Heart right ventricle (tissue), 16 donors: ENCODE results near the gene RSKR. TPM values are rescaled to one million over a fixed set of nuclear protein-coding genes. Genes with fewer than 3 reads are reported as not detected.
A peak's percentile ranks its signal among the peaks of the same experiment; 100 is the strongest.

Experiments
- ATAC-seq, 8 donors: fragments of 200-7000 bp; cut with Tn5 transposase; one replicate each; pipeline ENCODE4 v1.9.1; 2020; ENCODE audit warnings: mild to moderate bottlenecking in 8 of 8, moderate library complexity in 8 of 8, moderate number of reproducible peaks in 1 of 8
- DNase-seq, 2 donors: peaks; one replicate each; pipeline ENCODE4 v3.0.0-alpha.2; 2020
- H3K27ac ChIP-seq, 10 donors: fragments of 200-600 bp; sonication (generic) in 2 of 10; one replicate each; pipeline versions ENCODE4 v1.5.0 to v1.8.0; 2020 to 2022; ENCODE audit warnings: mild to moderate bottlenecking in 3 of 10
- H3K27me3 ChIP-seq, 7 donors: fragments of 200-600 bp; one replicate each; pipeline ENCODE4 v1.8.0; 2021 to 2022; ENCODE audit warnings: mild to moderate bottlenecking in 2 of 7
- H3K36me3 ChIP-seq, 9 donors: fragments of 200-600 bp; sonication (generic) in 1 of 9; one replicate each; pipeline versions ENCODE4 v1.5.0 to v1.8.0; 2020 to 2022; ENCODE audit warnings: mild to moderate bottlenecking in 2 of 9
- H3K4me1 ChIP-seq, 9 donors: fragments of 200-600 bp; sonication (generic) in 1 of 9; one replicate each; pipeline versions ENCODE4 v1.5.0 to v1.8.0; 2020 to 2022; ENCODE audit warnings: mild to moderate bottlenecking in 4 of 9
- H3K4me3 ChIP-seq, 10 donors: fragments of 200-600 bp; sonication (generic) in 2 of 10; one replicate each; pipeline versions ENCODE4 v1.5.0 to v1.8.0; 2020 to 2022; ENCODE audit warnings: mild to moderate bottlenecking in 7 of 10, moderate library complexity in 2 of 10
- H3K9me3 ChIP-seq, 11 donors: fragments of 200-600 bp in 10 of 11; sonication (generic) in 2 of 11; one replicate each; pipeline versions ENCODE4 v1.5.0 to v1.8.0; 2013 to 2022; ENCODE audit warnings: mild to moderate bottlenecking in 2 of 11, control low read depth in 1 of 11, moderate library complexity in 1 of 11
- CTCF ChIP-seq, 9 donors: fragments of 200-600 bp; sonication (generic) in 2 of 9; IDR thresholded peaks; one replicate each; pipeline versions ENCODE4 v1.5.0 to v1.8.0; 2021 to 2022; ENCODE audit warnings: antibody characterized with exemption in 9 of 9, mild to moderate bottlenecking in 5 of 9, moderate library complexity in 1 of 9
- WGBS, 2 donors: extraction: QIAGEN DNeasy Blood & Tissue Kit; methylation state at CpG; one replicate each; pipeline ENCODE4 v1.1.7; 2013; ENCODE audit warnings: inconsistent platforms in 1 of 2; 5-methylcytosine and 5-hydroxymethylcytosine counted together
- intact Hi-C, 10 donors: fragments of 100-400 bp; cut with DNase I; formaldehyde crosslinking; loops; one replicate each; pipeline versions ENCODE4 v1.11.1 to v1.14.2; 2022
- polyA plus RNA-seq, 2 donors: library from polyadenylated mRNA; stranded (reverse); fragments of 200-250 nt; gene quantifications; one replicate each; pipeline ENCODE4 v1.2.3, GENCODE V29; 2013
- total RNA-seq, 10 donors: library from RNA; stranded (reverse); fragmentation: NEBNext Ultra II Directional in 3 of 10; extraction: Animal tissue kit (Norgen Biotek cat#: 25700) in 3 of 10; gene quantifications; one replicate each; pipeline versions ENCODE4 v1.2.1 to v1.2.4, GENCODE V29; 2021 to 2023
- donor health status: Arrhythmogenic right ventricular cardiomyopathy.
- donor health status: ischemic (EF 13 %, LVEDD 7.1; RV severe dilation, severe dysfunction).
- donor health status: healthy with polysubstance abuse.
- donor health status: DM: no; HTN: yes; CAD: no.
- donor health status: DM: no; HTN: no; CAD: no.
- donor health status: ischemic (EF 25% LVEDD 6.9; RV normal size, moderate dysfunction).
- donor health status: ischemic (EF 25% LVEDD 5.7; RV mildly dilated, moderate dysfunction).
- donor health status: healthy.
- donor health status: DM: yes; HTN: yes; CAD: no.
- donor health status: Ischemic cardiomyopathy.
- donor health status: ischemic (EF 35%, LVEDD 5.7; RV mildly dilated, moderate dysfunction).
- donor health status: nonischemic (EF 11% LVEDD 7.7; RV severe dilation, severe dysfunction).
- donor health status: DM: yes; HTN: yes; CAD: no.
- donor health status: PGD.
- donor health status: ischemic (EF 29% LVEDD 5.4; RV normal size, mild dysfunction).
- donor health status: nonischemic (EF 23%, LVEDD 6.1; RV moderate dilation, normal function).

The RSKR gene
- total and polyA plus RNA-seq, 12 donors = 2.1 to 8.7 (median 4.1) TPM

- Histone ChIP-seq H3K36me3 (peaks cover 11 to 100% (median 98%) of the 10 kb centered on the region in 9 donors), H3K9me3 (no peaks in the 10 kb centered on the region), H3K27me3 (no peaks in the 10 kb centered on the region), H3K27ac (no peak overlapping the region), H3K4me3 (no peak overlapping the region), H3K4me1 (no peaks in the 10 kb centered on the region)
- DNase-seq (no peak), ATAC-seq (no peak)
- no peak for TF ChIP-seq CTCF (IDR thresholded peaks at IDR 0.05)
- 91 to 95% methylated on average over 1 of the region's 1 CpG for WGBS, 2 donors
- intact Hi-C loops = no loop called here
These were observed 21.5 kb upstream of the RSKR start for GRCh38 chr17:28635506-28635905.

GRCh38 chr17:28634206-28634865, 20.4 kb upstream of the RSKR start:
- intact Hi-C loops = no loop called here
- DNase-seq (no peak), ATAC-seq (no peak)
- Histone ChIP-seq H3K4me3 (no peak overlapping the region), H3K27ac (no peak overlapping the region), H3K27me3 (no peaks in the 10 kb centered on the region), H3K36me3 (peaks cover 11 to 100% (median 94%) of the 10 kb centered on the region in 9 donors), H3K4me1 (no peaks in the 10 kb centered on the region), H3K9me3 (no peaks in the 10 kb centered on the region)
- WGBS, 2 donors = 82 to 86% methylated on average over 14 of the region's 14 CpGs
- TF ChIP-seq CTCF (IDR thresholded peaks at IDR 0.05) = no peak

- Histone ChIP-seq H3K36me3 (peaks cover 0 to 100% (median 55%) of the 10 kb centered on the region in 9 donors), H3K9me3 (no peaks in the 10 kb centered on the region), H3K27ac (no peak overlapping the region), H3K4me1 (peaks cover 0 to 19% (median 0%) of the 10 kb centered on the region in 9 donors), H3K4me3 (no peak overlapping the region), H3K27me3 (no peaks in the 10 kb centered on the region)
- no peak for ATAC-seq
- DNase-seq = no peak
- whole genome bisulfite sequencing, 2 donors = 85 to 92% methylated on average over 4 of the region's 4 CpGs
- intact Hi-C loops = no loop called here
- no peak for TF ChIP-seq CTCF (IDR thresholded peaks at IDR 0.05)
These were observed 12.8 kb upstream of the RSKR start for GRCh38 chr17:28626818-28627217.

- peaks cover 0 to 19% (median 0%) of the 10 kb centered on the region in 9 donors for H3K4me1 ChIP-seq
- TF ChIP-seq CTCF (IDR thresholded peaks at IDR 0.05) = no peak
- no peaks in the 10 kb centered on the region for H3K27me3 ChIP-seq
- intact Hi-C loops = no loop called here
- ATAC-seq (peak in 6 of 8 donors; percentile 10 to 46 (median 28)), DNase-seq (no peak)
- H3K4me3 ChIP-seq = no peak overlapping the region
- H3K9me3 ChIP-seq = no peaks in the 10 kb centered on the region
- H3K27ac ChIP-seq = peak overlapping the region in 6 of 10 donors; percentile 34 to 58 (median 54)
- WGBS, 2 donors = 81 to 90% methylated on average over 2 of the region's 2 CpGs
- H3K36me3 ChIP-seq = peaks cover 4 to 100% (median 55%) of the 10 kb centered on the region in 9 donors
These were observed 10.2 kb upstream of the RSKR start for GRCh38 chr17:28624148-28624547.
